ENCODE results near the gene NDUFB4.

NDUFB4 gene

DNA sequence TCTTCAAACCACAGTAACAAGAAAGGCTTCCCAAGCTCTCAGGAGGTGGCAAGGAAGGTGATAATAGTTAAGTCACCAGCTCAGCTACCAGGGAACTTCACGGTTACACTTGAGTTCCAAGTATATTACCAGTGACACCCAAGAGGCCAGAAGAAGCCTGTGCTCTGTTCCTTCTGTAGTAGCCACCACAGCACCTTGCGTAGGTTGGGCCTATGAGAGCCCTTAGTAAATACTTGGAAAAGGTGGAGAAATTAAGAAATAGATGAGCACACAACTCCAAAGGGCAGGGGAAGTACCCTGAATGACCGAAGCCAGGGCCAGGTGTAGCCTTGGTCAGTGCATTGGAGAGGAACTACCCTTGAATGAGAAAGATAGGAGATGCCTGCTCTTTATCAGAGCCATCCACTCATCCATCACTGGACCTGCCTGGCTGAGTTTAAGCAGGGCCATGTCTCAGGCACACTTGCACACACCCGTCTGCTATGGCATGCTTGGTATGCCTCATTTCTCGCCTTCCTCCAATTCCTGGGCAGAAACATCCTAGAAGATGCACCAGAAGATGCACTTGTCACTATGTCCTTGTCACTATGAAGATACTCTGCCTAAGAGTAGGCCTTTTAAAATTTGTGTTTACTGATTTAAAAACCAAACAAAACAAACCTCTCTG is 32.6 kb upstream of the NDUFB4 start:
- H2AFZ ChIP-seq (ENCODE audit: low read depth, low read length) = no peak overlapping the region
- H3K4me3 ChIP-seq (ENCODE audit: insufficient read depth in 1 of 2, low read depth in 1 of 2, low read length in 2 of 2) = no peak overlapping the region
- no peak overlapping the region for H2BK15ac ChIP-seq (ENCODE audit: low read depth, poor library complexity, severe bottlenecking)
- no peak overlapping the region for H3K18ac ChIP-seq (ENCODE audit: low read depth in 1 of 2, low read length in 2 of 2)
- H3K9ac ChIP-seq (ENCODE audit: low read length) = no peak overlapping the region
- H2AK5ac ChIP-seq (ENCODE audit: low read length, severe bottlenecking) = no peak overlapping the region
- no peak overlapping the region for H2BK5ac ChIP-seq (ENCODE audit: low read depth, low read length, poor library complexity, severe bottlenecking)
- H4K8ac ChIP-seq (ENCODE audit: low read length) = no peak overlapping the region
- no peak overlapping the region for H4K91ac ChIP-seq (ENCODE audit: low read length)
- no peaks in the 10 kb centered on the region for H3K79me1 ChIP-seq (replicated peaks; ENCODE audit: low read length, poor library complexity, severe bottlenecking)
- H3K27me3 ChIP-seq (ENCODE audit: control insufficient read depth in 1 of 2, insufficient read depth in 1 of 2, low read length in 2 of 2) = no peaks in the 10 kb centered on the region
- H3K4me2 ChIP-seq (ENCODE audit: low read length, poor library complexity, severe bottlenecking) = no peak overlapping the region
- no peaks in the 10 kb centered on the region for H3K9me3 ChIP-seq (ENCODE audit: control insufficient read depth, low read length)
- H3K4me1 ChIP-seq (ENCODE audit: control insufficient read depth, insufficient read depth, low read depth, low read length) = peaks cover 9% of the 10 kb centered on the region
- H2BK120ac ChIP-seq (ENCODE audit: low read depth, low read length) = no peak overlapping the region
- DNase-seq = no peak
- H3K23ac ChIP-seq (ENCODE audit: low read length in 2 of 2) = peak overlapping the region in 1 of 2 experiments; percentile 46
- no peak overlapping the region for H3K14ac ChIP-seq (ENCODE audit: low read length in 2 of 2)
- H3K27ac ChIP-seq (ENCODE audit: low read length, poor library complexity, severe bottlenecking) = no peak overlapping the region
- 68% methylated on average over 5 of the region's 5 CpGs for WGBS
- H2BK12ac ChIP-seq (ENCODE audit: low read length in 2 of 2) = no peak overlapping the region
- no peak overlapping the region for H3K4ac ChIP-seq (ENCODE audit: low read depth in 1 of 2, low read length in 2 of 2)
- H3K36me3 ChIP-seq (ENCODE audit: control insufficient read depth in 1 of 2, insufficient read depth in 2 of 2, low read depth in 1 of 2, low read length in 2 of 2) = no peaks in the 10 kb centered on the region

DNA sequence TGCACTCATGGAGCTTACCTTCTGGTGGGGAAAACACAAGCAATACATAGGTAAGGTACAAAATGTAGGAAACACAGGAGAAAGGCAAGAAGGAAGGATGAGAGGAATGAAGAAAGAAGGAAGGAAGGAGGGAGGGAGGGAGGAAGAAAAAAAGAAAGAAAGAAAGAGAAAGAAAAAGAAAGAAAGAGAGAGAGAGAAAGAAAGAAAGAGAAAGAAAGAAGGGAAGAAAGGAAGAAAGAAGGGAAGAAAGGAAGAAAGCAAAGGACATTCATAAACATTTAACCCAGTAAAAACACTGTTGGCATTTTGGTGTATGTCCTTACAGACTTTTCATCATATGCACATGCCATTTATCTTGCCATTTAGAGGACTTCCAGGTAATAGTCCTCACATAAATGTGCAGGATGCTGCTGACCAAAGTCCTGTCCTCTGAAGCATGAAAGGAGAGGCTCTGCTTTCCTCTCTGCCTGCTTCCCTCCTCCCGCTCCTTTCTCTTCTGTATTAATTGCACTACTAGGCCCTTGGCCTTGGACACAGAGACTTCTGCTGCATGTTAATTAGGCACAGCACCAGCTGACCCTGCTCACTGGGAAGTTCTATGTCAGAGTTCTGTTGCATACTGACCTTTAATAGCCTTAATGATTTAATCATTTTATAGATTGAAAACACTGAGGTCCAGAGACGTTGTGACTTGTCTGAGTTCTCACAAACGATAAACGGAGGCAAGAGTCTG is 29.7 kb upstream of the NDUFB4 start:
- no peak overlapping the region for H2AK5ac ChIP-seq (ENCODE audit: low read length, severe bottlenecking)
- WGBS = 75% methylated on average over 4 of the region's 4 CpGs

DNA sequence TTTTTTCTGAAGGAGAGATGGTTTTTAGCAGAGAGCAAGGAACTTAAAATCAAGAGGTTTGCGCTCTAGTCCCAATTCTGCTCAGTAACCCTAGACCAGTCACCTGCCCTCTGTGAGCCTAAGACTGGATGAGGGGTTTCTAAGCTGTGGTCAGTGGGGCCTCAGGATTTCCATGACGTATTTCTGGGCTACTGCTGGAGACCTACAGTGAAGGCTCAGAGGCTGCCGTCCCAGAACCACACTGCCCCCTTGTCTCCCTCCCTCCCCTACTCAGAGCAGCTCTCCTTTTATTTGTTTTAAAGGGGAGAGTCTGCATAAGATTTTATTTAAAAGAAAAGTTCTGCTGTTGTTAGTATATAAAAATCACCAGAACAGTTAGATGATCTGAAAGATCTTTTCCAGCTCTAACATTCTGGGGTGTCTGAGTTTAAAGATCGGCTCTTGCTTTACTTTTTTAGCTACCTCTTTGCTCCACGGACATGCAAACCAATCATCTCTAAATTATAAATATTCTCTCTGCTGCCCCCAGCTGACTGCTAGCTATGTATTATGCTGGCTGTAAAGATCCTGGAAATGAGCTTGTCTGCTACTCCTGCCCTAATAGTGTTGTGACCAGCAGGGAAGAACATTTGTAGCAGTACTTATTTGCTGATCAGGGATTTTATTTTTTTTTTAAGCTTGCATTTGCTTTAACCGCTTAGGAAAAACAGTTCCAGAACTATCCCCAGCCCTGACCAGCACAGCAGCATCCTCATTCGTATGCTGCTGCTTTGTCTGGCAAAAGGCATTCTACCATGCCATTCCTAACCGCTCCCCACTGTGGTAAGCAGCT is 28.6 kb upstream of the NDUFB4 start:
- Histone ChIP-seq H3K18ac (ENCODE audit: low read depth in 1 of 2, low read length in 2 of 2) (no peak overlapping the region), H3K4me1 (ENCODE audit: control insufficient read depth, insufficient read depth, low read depth, low read length) (peaks cover 3% of the 10 kb centered on the region), H3K4me3 (ENCODE audit: insufficient read depth in 1 of 2, low read depth in 1 of 2, low read length in 2 of 2) (no peak overlapping the region), H3K27me3 (ENCODE audit: control insufficient read depth in 1 of 2, insufficient read depth in 1 of 2, low read length in 2 of 2) (no peaks in the 10 kb centered on the region), H4K91ac (ENCODE audit: low read length) (no peak overlapping the region), H2BK12ac (ENCODE audit: low read length in 2 of 2) (no peak overlapping the region), H2AFZ (ENCODE audit: low read depth, low read length) (no peak overlapping the region), H2BK120ac (ENCODE audit: low read depth, low read length) (no peak overlapping the region), H3K23ac (ENCODE audit: low read length in 2 of 2) (no peak overlapping the region), H4K8ac (ENCODE audit: low read length) (no peak overlapping the region), H3K9me3 (ENCODE audit: control insufficient read depth, low read length) (no peaks in the 10 kb centered on the region), H3K27ac (ENCODE audit: low read length, poor library complexity, severe bottlenecking) (no peak overlapping the region), H3K36me3 (ENCODE audit: control insufficient read depth in 1 of 2, insufficient read depth in 2 of 2, low read depth in 1 of 2, low read length in 2 of 2) (no peaks in the 10 kb centered on the region), H3K9ac (ENCODE audit: low read length) (peak overlapping the region; percentile 80), H3K79me1 (replicated peaks; ENCODE audit: low read length, poor library complexity, severe bottlenecking) (no peaks in the 10 kb centered on the region), H2BK5ac (ENCODE audit: low read depth, low read length, poor library complexity, severe bottlenecking) (no peak overlapping the region), H2AK5ac (ENCODE audit: low read length, severe bottlenecking) (no peak overlapping the region), H3K4me2 (ENCODE audit: low read length, poor library complexity, severe bottlenecking) (peak overlapping the region; percentile 27), H2BK15ac (ENCODE audit: low read depth, poor library complexity, severe bottlenecking) (no peak overlapping the region), H3K4ac (ENCODE audit: low read depth in 1 of 2, low read length in 2 of 2) (no peak overlapping the region), H3K14ac (ENCODE audit: low read length in 2 of 2) (no peak overlapping the region)
- WGBS = 72% methylated on average over 5 of the region's 8 CpGs
- peak; percentile 40 for DNase-seq

More for the DNA sequence above, 29.7 kb upstream of the NDUFB4 start:
- Histone ChIP-seq H3K27me3 (ENCODE audit: control insufficient read depth in 1 of 2, insufficient read depth in 1 of 2, low read length in 2 of 2) (no peaks in the 10 kb centered on the region), H3K4ac (ENCODE audit: low read depth in 1 of 2, low read length in 2 of 2) (no peak overlapping the region), H3K18ac (ENCODE audit: low read depth in 1 of 2, low read length in 2 of 2) (no peak overlapping the region), H2AFZ (ENCODE audit: low read depth, low read length) (no peak overlapping the region), H3K9ac (ENCODE audit: low read length) (no peak overlapping the region), H3K23ac (ENCODE audit: low read length in 2 of 2) (no peak overlapping the region), H3K4me3 (ENCODE audit: insufficient read depth in 1 of 2, low read depth in 1 of 2, low read length in 2 of 2) (no peak overlapping the region), H2BK120ac (ENCODE audit: low read depth, low read length) (no peak overlapping the region), H3K27ac (ENCODE audit: low read length, poor library complexity, severe bottlenecking) (no peak overlapping the region), H3K9me3 (ENCODE audit: control insufficient read depth, low read length) (no peaks in the 10 kb centered on the region), H3K4me1 (ENCODE audit: control insufficient read depth, insufficient read depth, low read depth, low read length) (peaks cover 3% of the 10 kb centered on the region), H3K14ac (ENCODE audit: low read length in 2 of 2) (no peak overlapping the region), H3K4me2 (ENCODE audit: low read length, poor library complexity, severe bottlenecking) (no peak overlapping the region), H2BK15ac (ENCODE audit: low read depth, poor library complexity, severe bottlenecking) (no peak overlapping the region), H3K79me1 (replicated peaks; ENCODE audit: low read length, poor library complexity, severe bottlenecking) (no peaks in the 10 kb centered on the region), H2BK5ac (ENCODE audit: low read depth, low read length, poor library complexity, severe bottlenecking) (no peak overlapping the region), H3K36me3 (ENCODE audit: control insufficient read depth in 1 of 2, insufficient read depth in 2 of 2, low read depth in 1 of 2, low read length in 2 of 2) (no peaks in the 10 kb centered on the region), H4K91ac (ENCODE audit: low read length) (no peak overlapping the region), H4K8ac (ENCODE audit: low read length) (no peak overlapping the region), H2BK12ac (ENCODE audit: low read length in 2 of 2) (no peak overlapping the region)
- no peak for DNase-seq

DNA sequence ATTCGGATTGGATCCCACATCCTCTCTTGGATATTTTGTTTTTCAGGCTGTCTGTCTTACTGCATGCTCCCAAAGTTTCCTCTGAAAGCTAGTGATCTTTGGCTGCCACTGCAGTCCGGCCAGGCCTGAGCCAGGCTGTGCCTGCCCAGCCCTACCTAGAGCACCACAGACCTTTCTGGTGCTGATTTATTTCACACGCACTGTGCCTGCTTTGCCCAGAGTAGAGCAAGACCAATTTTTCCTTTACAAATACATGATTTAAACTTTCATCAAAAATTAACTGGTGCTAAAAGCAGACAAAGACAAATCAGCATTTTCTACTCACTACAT is 28.0 kb upstream of the NDUFB4 start:
- Histone ChIP-seq H3K36me3 (ENCODE audit: control insufficient read depth in 1 of 2, insufficient read depth in 2 of 2, low read depth in 1 of 2, low read length in 2 of 2) (no peaks in the 10 kb centered on the region), H3K4me1 (ENCODE audit: control insufficient read depth, insufficient read depth, low read depth, low read length) (peaks cover 3% of the 10 kb centered on the region), H3K14ac (ENCODE audit: low read length in 2 of 2) (no peak overlapping the region), H3K9me3 (ENCODE audit: control insufficient read depth, low read length) (no peaks in the 10 kb centered on the region), H3K27ac (ENCODE audit: low read length, poor library complexity, severe bottlenecking) (no peak overlapping the region), H3K79me1 (replicated peaks; ENCODE audit: low read length, poor library complexity, severe bottlenecking) (no peaks in the 10 kb centered on the region), H3K27me3 (ENCODE audit: control insufficient read depth in 1 of 2, insufficient read depth in 1 of 2, low read length in 2 of 2) (no peaks in the 10 kb centered on the region), H3K18ac (ENCODE audit: low read depth in 1 of 2, low read length in 2 of 2) (no peak overlapping the region), H2BK15ac (ENCODE audit: low read depth, poor library complexity, severe bottlenecking) (no peak overlapping the region), H4K91ac (ENCODE audit: low read length) (no peak overlapping the region), H2BK12ac (ENCODE audit: low read length in 2 of 2) (no peak overlapping the region), H3K9ac (ENCODE audit: low read length) (no peak overlapping the region), H3K23ac (ENCODE audit: low read length in 2 of 2) (no peak overlapping the region), H3K4me3 (ENCODE audit: insufficient read depth in 1 of 2, low read depth in 1 of 2, low read length in 2 of 2) (no peak overlapping the region), H3K4ac (ENCODE audit: low read depth in 1 of 2, low read length in 2 of 2) (no peak overlapping the region), H2BK5ac (ENCODE audit: low read depth, low read length, poor library complexity, severe bottlenecking) (no peak overlapping the region), H3K4me2 (ENCODE audit: low read length, poor library complexity, severe bottlenecking) (no peak overlapping the region), H4K8ac (ENCODE audit: low read length) (no peak overlapping the region), H2BK120ac (ENCODE audit: low read depth, low read length) (no peak overlapping the region), H2AK5ac (ENCODE audit: low read length, severe bottlenecking) (no peak overlapping the region), H2AFZ (ENCODE audit: low read depth, low read length) (no peak overlapping the region)
- WGBS = 63% methylated on average over 3 of the region's 3 CpGs
- no peak for DNase-seq

Measured in mesenchymal stem cell (in vitro differentiated cells and primary cell).